GM19239 (cell line): ENCODE measurements around the gene ZNF516.

Source experiments
- DNase-seq: peaks from one replicate; pipeline ENCODE4 v3.0.0; 2011; ENCODE audit warnings: low spot score; ENCODE audit not compliant: insufficient read length
- FAIRE-seq: peaks from 2 replicates; lab custom pipeline; 2011; peaks lifted over from hg19 to GRCh38; lab: Jason Lieb, UNC

Gene ZNF516

GRCh38 chr18:76335859-76336640, 159.0 kb downstream of the ZNF516 start:
- no peak for DNase-seq
- no peak for FAIRE-seq

GRCh38 chr18:76328140-76328539, 166.9 kb downstream of the ZNF516 start:
- DNase-seq (no peak), FAIRE-seq (no peak)

GRCh38 chr18:76323891-76324290, 171.2 kb downstream of the ZNF516 start:
- DNase-seq (no peak), FAIRE-seq (no peak)

GRCh38 chr18:76322686-76323085, 172.4 kb downstream of the ZNF516 start:
- FAIRE-seq, result no peak
- DNase-seq, result no peak

- no peak for FAIRE-seq
These were observed 175.7 kb downstream of the ZNF516 start for GRCh38 chr18:76319366-76319765.

GRCh38 chr18:76318607-76319006, 176.4 kb downstream of the ZNF516 start:
- FAIRE-seq (no peak), DNase-seq (no peak)

More at GRCh38 chr18:76319366-76319765, 175.7 kb downstream of the ZNF516 start:
- no peak for DNase-seq

- FAIRE-seq, result no peak
- no peak for DNase-seq
These were observed 177.9 kb downstream of the ZNF516 start for GRCh38 chr18:76317136-76317535.

- no peak for FAIRE-seq
- DNase-seq, result no peak
These were observed 179.3 kb downstream of the ZNF516 start for GRCh38 chr18:76315722-76316230.

- no peak for DNase-seq
- no peak for FAIRE-seq
These were observed 180.5 kb downstream of the ZNF516 start for GRCh38 chr18:76314496-76314895.

- DNase-seq (no peak), FAIRE-seq (no peak)
These were observed 181.0 kb downstream of the ZNF516 start for GRCh38 chr18:76314015-76314414.
